GM12878 (cell line): ENCODE data around the gene STXBP5. TPM values are rescaled to one million over a fixed set of nuclear protein-coding genes. Genes with fewer than 3 reads are reported as not detected.

ENCODE experiments used
- ATAC-seq: fragments of 200-7000 bp; cut with Tn5 transposase; 3 replicates; pipeline ENCODE4 v1.9.1; 2020; ENCODE audit warnings: mild to moderate bottlenecking, moderate library complexity
- BruUV-seq: library from RNA; stranded (reverse); fragments of 400-500 nt; replicated peaks from 2 replicates; lab custom pipeline; 2021; lab: Mats Ljungman, UMichigan
- CTCF ChIA-PET: fragments of 300-600 bp; sonication (Branson Sonifier 250); formaldehyde crosslinking; extraction: SDS; loops from one replicate; lab custom pipeline; 2021; ENCODE audit warnings: inconsistent platforms; lab: Yijun Ruan, JAX
- POLR2A ChIA-PET: fragments of 350-600 bp; formaldehyde crosslinking; extraction: SDS; loops from one replicate; lab custom pipeline; 2021; ENCODE audit warnings: inconsistent platforms; lab: Charles Lee
- RAD21 ChIA-PET: fragments of 300-600 bp; sonication (Branson Sonifier 250); formaldehyde crosslinking; loops from one replicate; lab custom pipeline; 2023; ENCODE audit warnings: antibody characterized with exemption; ENCODE audit not compliant: unreplicated experiment; lab: Charles Lee
- SMC1A ChIA-PET: fragments of 300-600 bp; sonication (Branson Sonifier 250); formaldehyde crosslinking; loops from one replicate; lab custom pipeline; 2023; ENCODE audit not compliant: unreplicated experiment, uncharacterized antibody; lab: Charles Lee
- DNase-seq: peaks from one replicate; pipeline ENCODE4 v3.0.0-alpha.2; 2011; ENCODE audit warnings: low read depth, low spot score
- FAIRE-seq: peaks from 3 replicates; lab custom pipeline; 2011; peaks lifted over from hg19 to GRCh38; lab: Jason Lieb, UNC
- H2AFZ ChIP-seq: 2 replicates; pipeline ENCODE4 v1.6.0; 2011; ENCODE audit warnings: low read depth, low read length, control low read depth; ENCODE audit not compliant: control insufficient read depth
- H3K27ac ChIP-seq: 2 replicates; pipeline ENCODE4 v1.5.1; 2011; ENCODE audit warnings: control low read depth; ENCODE audit not compliant: control insufficient read depth, insufficient read depth
- H3K27me3 ChIP-seq, 2 experiments: replicated peaks in 1 of 2; 2 replicates each; pipeline versions ENCODE4 v1.6.0 to v1.6.1; 2011; ENCODE audit warnings: low read length in 1 of 2; ENCODE audit not compliant: control insufficient read depth in 2 of 2, insufficient read depth in 2 of 2
- H3K36me3 ChIP-seq, 2 experiments: 2 replicates each; pipeline ENCODE4 v1.5.1; 2011; ENCODE audit warnings: low read length in 1 of 2; ENCODE audit not compliant: control insufficient read depth in 2 of 2, insufficient read depth in 2 of 2
- H3K4me1 ChIP-seq: 2 replicates; pipeline ENCODE4 v1.6.1; 2011; ENCODE audit warnings: mild to moderate bottlenecking, low read length, moderate library complexity, mixed read lengths; ENCODE audit not compliant: control insufficient read depth, insufficient read depth
- H3K4me2 ChIP-seq: 2 replicates; pipeline ENCODE4 v1.6.0; 2011; ENCODE audit warnings: control low read depth; ENCODE audit not compliant: control insufficient read depth, insufficient read depth
- H3K4me3 ChIP-seq: fragments of 200-600 bp; sonication (generic); 2 replicates; pipeline ENCODE4 v1.5.1; 2016
- H3K79me2 ChIP-seq: 2 replicates; pipeline ENCODE4 v1.6.0; 2011; ENCODE audit warnings: low read length; ENCODE audit not compliant: control insufficient read depth, insufficient read depth
- H3K9ac ChIP-seq: 2 replicates; pipeline ENCODE4 v1.8.0; 2011; ENCODE audit warnings: low read length, control low read depth, mixed read lengths; ENCODE audit not compliant: control insufficient read depth, insufficient read depth
- H3K9me3 ChIP-seq: replicated peaks from 3 replicates; pipeline ENCODE4 v1.5.1; 2011; ENCODE audit warnings: mild to moderate bottlenecking, low read length; ENCODE audit not compliant: control insufficient read depth, insufficient read depth
- H4K20me1 ChIP-seq: 2 replicates; pipeline ENCODE4 v1.6.0; 2011; ENCODE audit not compliant: control insufficient read depth, insufficient read depth
- HDAC6 ChIP-seq: fragments of 200-600 bp; sonication (generic); IDR thresholded peaks from one replicate; pipeline ENCODE4 v1.8.0; 2017; ENCODE audit warnings: antibody characterized with exemption; ENCODE audit not compliant: unreplicated experiment
- MTA3 ChIP-seq: IDR thresholded peaks from 2 replicates; pipeline ENCODE4 v1.6.1; 2012; ENCODE audit warnings: low read length, inconsistent platforms, borderline replicate concordance
- PAX5 ChIP-seq: IDR thresholded peaks from 2 replicates; pipeline ENCODE4 v1.6.1; 2011; ENCODE audit warnings: low read depth, low read length, borderline replicate concordance
- POLR2A ChIP-seq: IDR thresholded peaks from 2 replicates; pipeline ENCODE4 v1.6.1; 2011; ENCODE audit warnings: low read depth, mild to moderate bottlenecking, low read length
- POLR2AphosphoS5 ChIP-seq: IDR thresholded peaks from 2 replicates; pipeline ENCODE4 v1.6.1; 2011; ENCODE audit warnings: mild to moderate bottlenecking, low read length, inconsistent platforms
- SMAD5 ChIP-seq: IDR thresholded peaks from 2 replicates; pipeline ENCODE4 v1.6.1; 2016; ENCODE audit warnings: antibody characterized with exemption, low read depth
- YBX1 ChIP-seq: fragments of 450-650 bp; IDR thresholded peaks from 2 replicates; pipeline ENCODE4 v1.6.1; 2016; ENCODE audit warnings: antibody characterized with exemption
- ZNF207 ChIP-seq: fragments of 450-650 bp; IDR thresholded peaks from 2 replicates; pipeline ENCODE4 v1.6.1; 2014; ENCODE audit warnings: antibody characterized with exemption, mild to moderate bottlenecking, borderline replicate concordance
- WGBS: methylation state at CpG from one replicate; pipeline ENCODE4 v1.1.6; 2016; ENCODE audit warnings: low lambda C conversion rate; ENCODE audit not compliant: insufficient replicate concordance, insufficient coverage; ENCODE audit errors: missing lambda C conversion rate; 5-methylcytosine and 5-hydroxymethylcytosine counted together
- in situ Hi-C: fragments of 300-500 bp; cut with MboI; formaldehyde crosslinking; loops from 9 replicates; pipeline ENCODE4 v1.14.3; 2018; ENCODE audit warnings: mixed read lengths
- intact Hi-C: fragments of 100-400 bp; cut with micrococcal nuclease; formaldehyde crosslinking; loops from one replicate; pipeline ENCODE4 v1.14.2; 2022; ENCODE audit not compliant: unreplicated experiment
- polyA plus RNA-seq, 11 experiments: library from polyadenylated mRNA; depleted of rRNA in 4 of 11; unstranded in 6 of 11; stranded (reverse) in 5 of 11; fragments of >200 nt; fragmentation: Nextera tagmentation in 4 of 11; fragmentation: Illumina TruSeq in 1 of 11; extraction: Ambion mirVana in 4 of 11; extraction: Trizol in 1 of 11; gene quantifications; 1 replicate in 1 of 11; 2 replicates in 10 of 11; pipeline versions ENCODE4 v1.2.1 to v1.2.3, GENCODE V29; 2011 to 2016; ENCODE audit warnings: inconsistent platforms in 2 of 11, missing spikeins in 2 of 11, low read depth in 1 of 11
- total RNA-seq, 4 experiments: library from RNA; depleted of rRNA in 3 of 4; stranded (reverse); fragments of >200 nt in 3 of 4; fragmentation: Illumina TruSeq in 1 of 4; extraction: Trizol in 1 of 4; gene quantifications; 2 replicates each; pipeline versions ENCODE4 v1.2.1 to v1.2.3, GENCODE V29; 2013 to 2021

The STXBP5 gene
- total and polyA plus RNA-seq, 10 of the 15 experiments (the other 5 are each of a cell fraction or from before 2014, with no cell fraction given), result 1.4 to 13.2 (median 8.4) TPM

DNA sequence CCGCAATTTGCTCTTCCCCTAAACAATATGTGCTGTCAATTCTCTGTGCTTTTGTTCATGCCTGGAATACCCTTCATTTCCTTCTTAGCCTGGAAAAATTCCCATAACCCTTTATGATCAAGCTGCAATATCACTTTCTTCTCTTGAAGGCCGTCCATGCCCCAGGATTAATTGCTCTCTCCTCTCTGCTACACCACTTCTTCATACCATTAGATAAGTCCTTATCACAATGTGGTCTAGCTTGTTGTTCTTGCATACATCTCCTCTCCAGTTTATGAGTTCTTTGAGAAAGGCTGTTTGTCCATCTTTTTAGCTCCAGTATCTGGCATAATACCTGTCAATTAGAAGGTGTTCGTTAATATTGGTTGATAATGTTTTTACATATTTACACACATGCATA lies 193.1 kb downstream of the STXBP5 start:
- TF ChIP-seq ZNF207, result no peak
- no peak for TF ChIP-seq MTA3
- ChIA-PET POLR2A (no interaction called here), CTCF (interaction anchor here (0.5 to 1.4 kb wide), 4 partner anchors 10 to 780 kb away, joined by 3 to 4 read pairs (median 4); no protein-coding TSS in a partner anchor), SMC1A (interaction anchor here (1.6 kb wide), 1 partner anchor 19 kb away, joined by 3 read pairs; no protein-coding TSS in a partner anchor), RAD21 (no interaction called here)
- Histone ChIP-seq H3K27ac (no peak overlapping the region), H3K4me2 (no peak overlapping the region), H3K79me2 (no peaks in the 10 kb centered on the region), H2AFZ (no peak overlapping the region), H3K36me3 (no peaks in the 10 kb centered on the region), H3K27me3 (no peaks in the 10 kb centered on the region), H3K9ac (no peak overlapping the region), H3K4me3 (no peak overlapping the region), H3K4me1 (no peaks in the 10 kb centered on the region), H4K20me1 (no peaks in the 10 kb centered on the region), H3K9me3 (no peaks in the 10 kb centered on the region; the same call in 2 of the 3 replicates)
- FAIRE-seq (no peak), DNase-seq (no peak), ATAC-seq (no peak)
- 79% methylated on average over 3 of the region's 3 CpGs for WGBS
- no TSS peak for BruUV-seq
- intact Hi-C loops, result loop anchor here (10.0 kb wide), 2 partner anchors 577 to 1067 kb away; no protein-coding TSS in a partner anchor
- in situ Hi-C loops, result no loop called here

DNA sequence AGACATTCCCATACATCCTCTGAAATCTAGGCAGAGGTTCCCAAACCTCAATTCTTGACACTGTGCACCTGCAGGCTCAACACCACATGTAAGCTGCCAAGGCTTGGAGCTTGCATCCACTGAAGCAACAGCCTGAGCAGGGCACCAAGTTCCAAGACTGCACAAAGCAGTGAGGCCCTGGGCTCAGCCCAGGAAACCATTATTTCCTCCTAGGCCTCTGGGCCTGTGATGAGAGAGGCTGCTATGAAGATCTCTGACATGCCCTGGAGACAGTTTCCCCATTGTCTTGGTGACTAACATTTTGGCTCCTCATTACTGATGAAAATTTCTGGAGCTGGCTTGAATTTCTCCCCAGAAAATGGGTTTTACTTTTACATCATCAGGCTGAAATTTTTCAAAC lies 196.8 kb downstream of the STXBP5 start:
- no TSS peak for BruUV-seq
- no peak overlapping the region for H2AFZ ChIP-seq
- no peaks in the 10 kb centered on the region; the same call in 2 of the 3 replicates for H3K9me3 ChIP-seq
- no peak overlapping the region for H3K4me3 ChIP-seq
- POLR2A ChIA-PET, result no interaction called here
- intact Hi-C loops, result no loop called here
- no peaks in the 10 kb centered on the region for H3K79me2 ChIP-seq
- RAD21 ChIA-PET, result no interaction called here
- H3K4me1 ChIP-seq, result no peaks in the 10 kb centered on the region
- DNase-seq (no peak), FAIRE-seq (no peak), ATAC-seq (no peak)
- H3K9ac ChIP-seq, result no peak overlapping the region
- no peaks in the 10 kb centered on the region for H4K20me1 ChIP-seq
- H3K4me2 ChIP-seq, result no peak overlapping the region
- TF ChIP-seq HDAC6 (no peak), YBX1 (no peak), SMAD5 (no peak), PAX5 (no peak), POLR2AphosphoS5 (no peak), POLR2A (no peak)
- in situ Hi-C loops, result no loop called here
- H3K36me3 ChIP-seq, result no peaks in the 10 kb centered on the region
- H3K27ac ChIP-seq, result no peak overlapping the region
- H3K27me3 ChIP-seq, result no peaks in the 10 kb centered on the region
- SMC1A ChIA-PET, result interaction anchor here (0.6 kb wide), 1 partner anchor 1360 kb away, joined by 3 read pairs; no protein-coding TSS in a partner anchor
- CTCF ChIA-PET, result no interaction called here
